ENCODE measurements around the gene PRKAR1B. TPM values are rescaled to one million over a fixed set of nuclear protein-coding genes. Genes with fewer than 3 reads are reported as not detected.

PRKAR1B gene
- total and polyA plus RNA-seq, 10 donors, result 9.9 to 39.5 (median 23.5) TPM

DNA sequence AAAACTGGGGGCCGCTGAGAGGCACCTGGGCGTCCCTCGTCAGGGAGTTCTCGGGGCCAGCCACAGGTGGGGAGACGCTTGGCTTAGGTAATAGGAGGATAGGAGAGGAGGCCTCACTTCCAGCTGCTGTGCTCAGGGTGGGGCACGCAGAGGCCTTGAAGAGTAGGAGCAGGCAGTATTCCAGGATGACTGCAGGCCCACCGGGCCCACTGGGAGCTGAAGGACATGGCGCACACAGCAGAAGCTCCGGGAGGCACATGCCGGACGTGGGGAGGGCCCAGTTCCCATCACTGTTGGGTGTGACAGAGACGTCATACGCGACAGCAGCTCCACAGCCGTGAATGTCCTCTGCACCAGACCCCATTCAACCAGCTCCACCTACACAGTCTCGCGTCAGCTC is 185.4 kb downstream of the PRKAR1B start:
- Histone ChIP-seq H3K27me3 (replicated peaks in 1 of 7) (no peaks in the 10 kb centered on the region), H3K9me3 (peaks cover 0 to 12% (median 3%) of the 10 kb centered on the region in 8 donors), H3K36me3 (no peaks in the 10 kb centered on the region), H3K27ac (no peak overlapping the region), H3K4me1 (peaks cover 0 to 36% (median 21%) of the 10 kb centered on the region in 6 donors), H3K4me3 (no peak overlapping the region)
- WGBS, 5 donors, result 84 to 93% (median 86%) methylated on average over 11 to 17 of the region's 17 CpGs
- intact Hi-C loops (cut with DNase I; ENCODE audit: low total_unique reads), result no loop called here
- TF ChIP-seq, protein P1, sequence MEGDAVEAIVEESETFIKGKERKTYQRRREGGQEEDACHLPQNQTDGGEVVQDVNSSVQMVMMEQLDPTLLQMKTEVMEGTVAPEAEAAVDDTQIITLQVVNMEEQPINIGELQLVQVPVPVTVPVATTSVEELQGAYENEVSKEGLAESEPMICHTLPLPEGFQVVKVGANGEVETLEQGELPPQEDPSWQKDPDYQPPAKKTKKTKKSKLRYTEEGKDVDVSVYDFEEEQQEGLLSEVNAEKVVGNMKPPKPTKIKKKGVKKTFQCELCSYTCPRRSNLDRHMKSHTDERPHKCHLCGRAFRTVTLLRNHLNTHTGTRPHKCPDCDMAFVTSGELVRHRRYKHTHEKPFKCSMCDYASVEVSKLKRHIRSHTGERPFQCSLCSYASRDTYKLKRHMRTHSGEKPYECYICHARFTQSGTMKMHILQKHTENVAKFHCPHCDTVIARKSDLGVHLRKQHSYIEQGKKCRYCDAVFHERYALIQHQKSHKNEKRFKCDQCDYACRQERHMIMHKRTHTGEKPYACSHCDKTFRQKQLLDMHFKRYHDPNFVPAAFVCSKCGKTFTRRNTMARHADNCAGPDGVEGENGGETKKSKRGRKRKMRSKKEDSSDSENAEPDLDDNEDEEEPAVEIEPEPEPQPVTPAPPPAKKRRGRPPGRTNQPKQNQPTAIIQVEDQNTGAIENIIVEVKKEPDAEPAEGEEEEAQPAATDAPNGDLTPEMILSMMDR (IDR thresholded peaks at IDR 0.05 in 8 of 11, conservative IDR thresholded peaks at IDR 0.05 in 3 of 11), result no peak
- peak in 1 of 3 donors; percentile 39 for TF ChIP-seq POLR2AphosphoS5 (IDR thresholded peaks at IDR 0.05)
- DNase-seq, result no peak

- peaks cover 0 to 36% (median 21%) of the 10 kb centered on the region in 6 donors for H3K4me1 ChIP-seq
- peaks cover 0 to 12% (median 3%) of the 10 kb centered on the region in 8 donors for H3K9me3 ChIP-seq
- H3K27ac ChIP-seq, result no peak overlapping the region
- intact Hi-C loops (cut with DNase I; ENCODE audit: low total_unique reads), result no loop called here
- H3K27me3 ChIP-seq (replicated peaks in 1 of 7), result no peaks in the 10 kb centered on the region
- no peak overlapping the region for H3K4me3 ChIP-seq
- 56 to 77% (median 73%) methylated on average over 3 to 12 of the region's 12 CpGs for WGBS, 5 donors
- no peaks in the 10 kb centered on the region for H3K36me3 ChIP-seq
- DNase-seq, result no peak
- TF ChIP-seq POLR2A (IDR thresholded peaks at IDR 0.05), result no peak
- TF ChIP-seq, protein P1 (IDR thresholded peaks at IDR 0.05 in 8 of 11, conservative IDR thresholded peaks at IDR 0.05 in 3 of 11), result no peak
- TF ChIP-seq POLR2AphosphoS5 (IDR thresholded peaks at IDR 0.05), result no peak
These were observed 186.1 kb downstream of the PRKAR1B start for GRCh38 chr7:540997-541396.

DNA sequence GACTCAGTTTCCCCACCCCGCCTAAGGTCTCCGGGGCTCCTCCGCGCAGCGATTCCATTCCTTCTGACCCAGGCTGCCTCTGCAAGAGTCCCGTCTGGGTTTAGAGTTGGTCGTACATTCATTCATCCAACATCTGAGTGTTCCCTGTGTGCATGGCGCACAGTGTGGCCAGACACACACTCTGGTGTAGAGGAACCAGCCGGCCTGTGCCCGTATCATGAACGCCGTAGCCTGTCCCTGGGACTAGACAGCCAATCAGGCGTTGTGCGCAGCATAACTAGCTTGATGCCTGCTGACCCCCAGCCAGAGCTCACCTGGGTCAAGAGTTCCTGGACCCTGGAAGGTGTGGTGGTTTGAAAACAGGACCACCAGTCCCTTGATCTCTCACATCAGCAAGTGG is 186.5 kb downstream of the PRKAR1B start:
- WGBS, 5 donors, result 93 to 97% (median 96%) methylated on average over 13 to 14 of the region's 14 CpGs

GRCh38 chr7:539731-540411 is 187.2 kb downstream of the PRKAR1B start:
- H3K27me3 ChIP-seq (replicated peaks in 1 of 7), result no peaks in the 10 kb centered on the region
- no peak overlapping the region for H3K4me3 ChIP-seq
- WGBS, 5 donors, result 78 to 98% (median 87%) methylated on average over 6 to 17 of the region's 17 CpGs
- peak overlapping the region in 3 of 8 donors; percentile 13 to 73 (median 24) for H3K27ac ChIP-seq
- peaks cover 0 to 11% (median 1%) of the 10 kb centered on the region in 8 donors for H3K9me3 ChIP-seq
- H3K36me3 ChIP-seq, result no peaks in the 10 kb centered on the region
- DNase-seq, result no peak
- H3K4me1 ChIP-seq, result peaks cover 0 to 36% (median 21%) of the 10 kb centered on the region in 6 donors
- TF ChIP-seq POLR2A (IDR thresholded peaks at IDR 0.05), result no peak
- TF ChIP-seq, protein P1 (IDR thresholded peaks at IDR 0.05 in 8 of 11, conservative IDR thresholded peaks at IDR 0.05 in 3 of 11), result no peak
- TF ChIP-seq POLR2AphosphoS5 (IDR thresholded peaks at IDR 0.05), result no peak
- intact Hi-C loops (cut with DNase I; ENCODE audit: low total_unique reads), result no loop called here

More for the DNA sequence above, 186.5 kb downstream of the PRKAR1B start:
- no peak for DNase-seq
- H3K9me3 ChIP-seq, result peaks cover 0 to 11% (median 3%) of the 10 kb centered on the region in 8 donors
- intact Hi-C loops (cut with DNase I; ENCODE audit: low total_unique reads), result no loop called here
- H3K27ac ChIP-seq, result no peak overlapping the region
- no peak overlapping the region for H3K4me3 ChIP-seq
- H3K4me1 ChIP-seq, result peaks cover 0 to 36% (median 21%) of the 10 kb centered on the region in 6 donors
- TF ChIP-seq POLR2A (IDR thresholded peaks at IDR 0.05) (no peak), POLR2AphosphoS5 (IDR thresholded peaks at IDR 0.05) (no peak)
- TF ChIP-seq, protein P1 (IDR thresholded peaks at IDR 0.05 in 8 of 11, conservative IDR thresholded peaks at IDR 0.05 in 3 of 11), result no peak
- H3K36me3 ChIP-seq, result no peaks in the 10 kb centered on the region
- H3K27me3 ChIP-seq (replicated peaks in 1 of 7), result no peaks in the 10 kb centered on the region
